ENCODE measurements around the gene TNFRSF8. TPM values are rescaled to one million over a fixed set of nuclear protein-coding genes. Genes with fewer than 3 reads are reported as not detected.
A peak's percentile ranks its signal among the peaks of the same experiment; 100 is the strongest.

The TNFRSF8 gene
- total RNA-seq, 5 donors from 2014 or later (not counting 1 experiment from before 2014, with no cell fraction given), result 0.20 to 0.53 (median 0.33) TPM; not detected in 1

- no peak overlapping the region for H3K4me3 ChIP-seq (ENCODE audit: control insufficient read depth in 1 of 2, extremely low read depth in 1 of 2, low read length in 1 of 2)
These were observed 99.5 kb downstream of the TNFRSF8 start for GRCh38 chr1:12162459-12163137.

DNA sequence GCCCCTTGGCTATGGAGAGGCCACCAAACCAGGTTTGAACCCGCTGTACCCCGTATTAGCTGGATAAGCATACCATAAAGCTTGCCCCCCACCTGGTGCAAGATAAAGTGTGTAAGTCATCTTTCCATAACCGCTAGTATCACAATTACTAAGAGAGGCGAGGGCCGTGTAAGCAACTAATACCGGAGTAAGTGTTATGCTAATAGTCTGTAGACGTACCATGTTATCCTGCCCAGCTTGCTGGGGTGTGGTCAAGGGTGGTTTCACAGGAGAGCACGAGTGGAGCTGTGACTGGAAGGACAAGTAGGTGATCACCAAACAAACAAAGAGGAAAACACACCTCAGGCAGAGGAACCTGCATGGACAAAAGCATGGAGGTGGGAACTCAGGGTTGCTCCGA is 100.1 kb downstream of the TNFRSF8 start:
- 90% methylated on average over 1 of the region's 9 CpGs for WGBS (ENCODE audit: insufficient coverage)
- peaks cover 65 to 78% (median 74%) of the 10 kb centered on the region in 3 donors for H3K4me1 Mint-ChIP-seq
- ChIA-PET POLR2A (interaction anchor here (1.0 to 1.3 kb wide), 2 partner anchors 14 kb away, joined by 3 read pairs; no protein-coding TSS in a partner anchor), CTCF (interaction anchor here in 1 of 2 donors (1.8 kb wide), 1 partner anchor 14 kb away, joined by 12 read pairs; no protein-coding TSS in a partner anchor)
- H3K4me3 Mint-ChIP-seq, result peak overlapping the region in 1 of 3 donors; percentile 52
- DNase-seq, result no peak
- ATAC-seq (replicated peaks in 1 of 4), result no peak
- peak overlapping the region; percentile 78 for H3K27ac ChIP-seq (ENCODE audit: low read length)
- H3K9me3 ChIP-seq, result no peaks in the 10 kb centered on the region
- peaks cover 3% of the 10 kb centered on the region for H3K36me3 Mint-ChIP-seq
- no peaks in the 10 kb centered on the region for H3K27me3 Mint-ChIP-seq
- peaks cover 0 to 2% of the 10 kb centered on the region in 2 donors for H3K36me3 ChIP-seq (ENCODE audit: control insufficient read depth in 2 of 2, extremely low read depth in 1 of 2, insufficient read depth in 1 of 2, low read length in 1 of 2)
- peaks cover 0 to 3% (median 0%) of the 10 kb centered on the region in 3 donors for H3K9me3 Mint-ChIP-seq
- no peaks in the 10 kb centered on the region for H3K27me3 ChIP-seq (replicated peaks in 1 of 2; ENCODE audit: control insufficient read depth in 2 of 2, extremely low read depth in 1 of 2, insufficient read depth in 2 of 2, low read length in 1 of 2)
- peak overlapping the region; percentile 90 to 92 for H3K27ac Mint-ChIP-seq
- no peak overlapping the region for H3K4me3 ChIP-seq (ENCODE audit: control insufficient read depth in 1 of 2, extremely low read depth in 1 of 2, low read length in 1 of 2)
- H3K4me1 ChIP-seq (ENCODE audit: control insufficient read depth in 1 of 2, extremely low read depth in 1 of 2, insufficient read depth in 2 of 2, low read length in 2 of 2), result peaks cover 11 to 93% of the 10 kb centered on the region in 2 experiments

More at GRCh38 chr1:12162459-12163137, 99.5 kb downstream of the TNFRSF8 start:
- ChIA-PET CTCF (interaction anchor here in 1 of 2 donors (1.8 kb wide), 1 partner anchor 15 kb away, joined by 12 read pairs; no protein-coding TSS in a partner anchor), POLR2A (interaction anchor here (0.6 to 1.7 kb wide), 5 partner anchors 9 to 15 kb away, joined by 3 to 4 read pairs (median 3); no protein-coding TSS in a partner anchor)
- Mint-ChIP-seq H3K27ac (peak overlapping the region; percentile 90 to 92), H3K27me3 (no peaks in the 10 kb centered on the region), H3K9me3 (peaks cover 0 to 3% (median 0%) of the 10 kb centered on the region in 3 donors), H3K36me3 (peaks cover 2% of the 10 kb centered on the region), H3K4me3 (peak overlapping the region; percentile 43 to 52 (median 50)), H3K4me1 (peaks cover 65 to 78% (median 74%) of the 10 kb centered on the region in 3 donors)
- ATAC-seq (replicated peaks in 1 of 4) (no peak), DNase-seq (no peak)
- H3K27ac ChIP-seq (ENCODE audit: low read length), result peak overlapping the region; percentile 78
- H3K36me3 ChIP-seq (ENCODE audit: control insufficient read depth in 2 of 2, extremely low read depth in 1 of 2, insufficient read depth in 1 of 2, low read length in 1 of 2), result peaks cover 0 to 2% of the 10 kb centered on the region in 2 donors
- 59% methylated on average over 6 of the region's 11 CpGs for WGBS (ENCODE audit: insufficient coverage)
- H3K9me3 ChIP-seq, result no peaks in the 10 kb centered on the region
- no peaks in the 10 kb centered on the region for H3K27me3 ChIP-seq (replicated peaks in 1 of 2; ENCODE audit: control insufficient read depth in 2 of 2, extremely low read depth in 1 of 2, insufficient read depth in 2 of 2, low read length in 1 of 2)
- H3K4me1 ChIP-seq (ENCODE audit: control insufficient read depth in 1 of 2, extremely low read depth in 1 of 2, insufficient read depth in 2 of 2, low read length in 2 of 2), result peaks cover 16 to 93% of the 10 kb centered on the region in 2 experiments

DNA sequence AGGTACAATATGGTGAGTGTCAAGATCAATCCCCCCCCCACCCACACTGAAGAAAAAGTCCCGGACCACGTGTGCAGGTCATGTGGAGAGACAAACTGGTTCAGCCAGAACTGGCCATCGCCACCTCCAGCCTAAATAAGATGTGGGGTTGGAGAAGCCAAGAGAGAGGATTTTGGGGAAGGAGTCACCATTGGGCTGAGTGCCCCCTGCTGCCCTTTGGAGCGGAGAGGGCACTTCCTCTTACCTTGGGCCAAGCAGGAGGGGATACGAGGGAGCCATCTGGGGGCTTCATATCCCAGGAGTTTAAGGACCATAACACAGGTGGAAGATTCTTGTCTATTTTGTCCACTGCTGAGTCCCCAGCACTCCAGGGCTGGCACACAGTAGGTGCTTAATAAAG is 101.1 kb downstream of the TNFRSF8 start:
- Mint-ChIP-seq H3K4me3 (peak overlapping the region in 1 of 3 donors; percentile 17), H3K9me3 (peaks cover 0 to 3% (median 0%) of the 10 kb centered on the region in 3 donors), H3K27ac (peak overlapping the region in 1 of 2 donors; percentile 92), H3K36me3 (peaks cover 3% of the 10 kb centered on the region), H3K4me1 (peaks cover 67 to 79% (median 76%) of the 10 kb centered on the region in 3 donors), H3K27me3 (no peaks in the 10 kb centered on the region)
- Histone ChIP-seq H3K9me3 (no peaks in the 10 kb centered on the region), H3K27me3 (replicated peaks in 1 of 2; ENCODE audit: control insufficient read depth in 2 of 2, extremely low read depth in 1 of 2, insufficient read depth in 2 of 2, low read length in 1 of 2) (no peaks in the 10 kb centered on the region), H3K27ac (ENCODE audit: low read length) (no peak overlapping the region), H3K36me3 (ENCODE audit: control insufficient read depth in 2 of 2, extremely low read depth in 1 of 2, insufficient read depth in 1 of 2, low read length in 1 of 2) (peaks cover 0 to 2% of the 10 kb centered on the region in 2 donors), H3K4me1 (ENCODE audit: control insufficient read depth in 1 of 2, extremely low read depth in 1 of 2, insufficient read depth in 2 of 2, low read length in 2 of 2) (peaks cover 5 to 93% of the 10 kb centered on the region in 2 experiments), H3K4me3 (ENCODE audit: control insufficient read depth in 1 of 2, extremely low read depth in 1 of 2, low read length in 1 of 2) (no peak overlapping the region)
- no peak for DNase-seq
- ChIA-PET CTCF (interaction anchor here in 1 of 2 donors (2.0 kb wide), 1 partner anchor 14 kb away, joined by 6 read pairs; no protein-coding TSS in a partner anchor), POLR2A (interaction anchor here in 1 of 2 donors (0.6 kb wide), 1 partner anchor 19 kb away, joined by 3 read pairs; no protein-coding TSS in a partner anchor)
- no CpG with 5 or more reads among the region's 5 CpGs for WGBS (ENCODE audit: insufficient coverage)
- ATAC-seq (replicated peaks in 1 of 4), result no peak

DNA sequence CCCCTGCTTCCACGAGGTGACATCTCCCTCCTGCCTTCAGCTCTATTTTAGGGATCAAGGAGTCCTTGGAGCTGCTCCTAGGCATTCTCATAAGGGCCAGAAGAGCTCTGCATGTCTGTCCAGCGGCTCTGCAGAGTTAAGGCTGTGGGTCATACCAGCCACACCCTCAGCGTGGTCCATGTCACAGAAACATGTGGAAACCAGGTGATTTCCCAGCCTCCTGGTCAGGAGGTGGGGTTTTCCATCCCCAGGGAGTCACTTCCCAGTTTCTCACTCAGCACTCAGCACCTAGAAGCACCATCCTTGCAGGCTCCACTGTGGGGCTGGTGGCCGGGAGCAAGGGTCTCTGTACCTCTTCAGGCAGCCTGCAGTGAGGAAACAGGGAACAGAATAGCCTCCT is 102.2 kb downstream of the TNFRSF8 start:
- no peak overlapping the region for H3K27ac ChIP-seq (ENCODE audit: low read length)

DNA sequence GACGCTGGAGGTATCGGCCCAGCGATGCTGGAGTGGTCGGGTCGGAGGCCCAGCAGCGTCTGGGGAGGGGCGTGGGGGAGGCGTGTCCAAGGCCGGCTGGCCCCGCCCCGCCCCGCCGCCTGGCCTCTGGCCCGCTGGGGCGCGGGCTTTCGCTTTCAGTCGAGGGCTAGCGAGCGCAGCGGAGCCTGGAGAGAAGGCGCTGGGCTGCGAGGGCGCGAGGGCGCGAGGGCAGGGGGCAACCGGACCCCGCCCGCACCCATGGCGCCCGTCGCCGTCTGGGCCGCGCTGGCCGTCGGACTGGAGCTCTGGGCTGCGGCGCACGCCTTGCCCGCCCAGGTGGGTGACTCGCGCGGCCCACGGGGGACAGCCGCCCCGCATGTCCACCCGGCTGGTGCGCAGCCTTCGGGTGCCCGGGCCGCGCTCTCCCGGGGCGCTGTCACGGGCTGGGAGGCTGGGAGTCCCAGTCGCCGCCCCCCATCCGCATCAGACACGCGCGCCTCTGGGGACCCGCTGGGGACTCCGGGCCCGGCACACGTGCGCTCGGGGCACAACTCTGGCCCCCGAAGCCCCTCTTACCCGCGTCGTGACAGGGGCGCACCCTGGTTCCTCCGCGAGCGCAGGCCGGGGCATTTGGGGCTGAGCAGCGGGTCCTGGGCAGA is 103.9 kb downstream of the TNFRSF8 start, which contains the start of gene TNFRSF1B:
TNFRSF1B (plus strand) TSS at position 158 of the 659 bp plus-strand sequence; CDS start at position 259, 101 bp downstream.
- peaks cover 18% of the 10 kb centered on the region for H3K36me3 Mint-ChIP-seq
- ChIA-PET CTCF (interaction anchor here in 1 of 2 donors (1.0 kb wide), 1 partner anchor 42 kb away, joined by 3 read pairs; no protein-coding TSS in a partner anchor), POLR2A (interaction anchor here (0.5 to 0.6 kb wide), 2 partner anchors 11 kb away, joined by 3 read pairs; no protein-coding TSS in a partner anchor)

More for the DNA sequence above, 102.2 kb downstream of the TNFRSF8 start:
- no peaks in the 10 kb centered on the region for H3K27me3 Mint-ChIP-seq
- WGBS (ENCODE audit: insufficient coverage), result 87% methylated on average over 3 of the region's 4 CpGs
- Histone ChIP-seq H3K36me3 (ENCODE audit: control insufficient read depth in 2 of 2, extremely low read depth in 1 of 2, insufficient read depth in 1 of 2, low read length in 1 of 2) (peaks cover 2 to 8% of the 10 kb centered on the region in 2 donors), H3K4me3 (ENCODE audit: control insufficient read depth in 1 of 2, extremely low read depth in 1 of 2, low read length in 1 of 2) (no peak overlapping the region), H3K27me3 (replicated peaks in 1 of 2; ENCODE audit: control insufficient read depth in 2 of 2, extremely low read depth in 1 of 2, insufficient read depth in 2 of 2, low read length in 1 of 2) (no peaks in the 10 kb centered on the region), H3K4me1 (ENCODE audit: control insufficient read depth in 1 of 2, extremely low read depth in 1 of 2, insufficient read depth in 2 of 2, low read length in 2 of 2) (peaks cover 7 to 93% of the 10 kb centered on the region in 2 experiments), H3K9me3 (no peaks in the 10 kb centered on the region)
- H3K36me3 Mint-ChIP-seq, result peaks cover 12% of the 10 kb centered on the region
- H3K9me3 Mint-ChIP-seq, result no peaks in the 10 kb centered on the region
- ATAC-seq (replicated peaks in 1 of 4) (no peak), DNase-seq (no peak)
- ChIA-PET POLR2A (interaction anchor here in 1 of 2 donors (0.6 kb wide), 1 partner anchor 18 kb away, joined by 3 read pairs; no protein-coding TSS in a partner anchor), CTCF (interaction anchor here in 1 of 2 donors (2.0 kb wide), 1 partner anchor 15 kb away, joined by 6 read pairs; no protein-coding TSS in a partner anchor)
- H3K27ac Mint-ChIP-seq, result no peak overlapping the region
- H3K4me1 Mint-ChIP-seq, result peaks cover 71 to 81% (median 73%) of the 10 kb centered on the region in 3 donors
- no peak overlapping the region for H3K4me3 Mint-ChIP-seq

More for the DNA sequence above, 103.9 kb downstream of the TNFRSF8 start, which contains the start of gene TNFRSF1B:
- Histone ChIP-seq H3K4me3 (ENCODE audit: control insufficient read depth in 1 of 2, extremely low read depth in 1 of 2, low read length in 1 of 2) (peak within 1 kb of the TSS; percentile 56 to 79), H3K4me1 (ENCODE audit: control insufficient read depth in 1 of 2, extremely low read depth in 1 of 2, insufficient read depth in 2 of 2, low read length in 2 of 2) (peaks cover 4 to 93% of the 10 kb centered on the region in 2 experiments), H3K9me3 (no peaks in the 10 kb centered on the region), H3K36me3 (ENCODE audit: control insufficient read depth in 2 of 2, extremely low read depth in 1 of 2, insufficient read depth in 1 of 2, low read length in 1 of 2) (peaks cover 2 to 11% of the 10 kb centered on the region in 2 donors), H3K27me3 (replicated peaks in 1 of 2; ENCODE audit: control insufficient read depth in 2 of 2, extremely low read depth in 1 of 2, insufficient read depth in 2 of 2, low read length in 1 of 2) (no peaks in the 10 kb centered on the region), H3K27ac (ENCODE audit: low read length) (peak within 1 kb of the TSS; percentile 80)
- Mint-ChIP-seq H3K27me3 (no peaks in the 10 kb centered on the region), H3K9me3 (peaks cover 0 to 4% (median 0%) of the 10 kb centered on the region in 3 donors), H3K4me3 (peak within 1 kb of the TSS; percentile 97 to 100 (median 100)), H3K27ac (peak within 1 kb of the TSS; percentile 100), H3K4me1 (peaks cover 64 to 77% (median 70%) of the 10 kb centered on the region in 3 donors)
- peak in 23 of 35 experiments; percentile 29 to 80 (median 43) for DNase-seq
- ATAC-seq (replicated peaks in 1 of 4), result peak; percentile 64 to 73 (median 66)
- 0% methylated on average over 74 of the region's 79 CpGs for WGBS (ENCODE audit: insufficient coverage)
